Colon (tissue), 2 donors: ENCODE results near the gene BOC.

Experiments
- FAIRE-seq: peaks from 2 replicates; lab custom pipeline; 2012; peaks lifted over from hg19 to GRCh38; lab: Jason Lieb, UNC
- donor health status: control.
- donor health status: control.

The BOC gene

GRCh38 chr3:113271594-113272384 is 60.4 kb downstream of the BOC start:
- no peak for FAIRE-seq

DNA sequence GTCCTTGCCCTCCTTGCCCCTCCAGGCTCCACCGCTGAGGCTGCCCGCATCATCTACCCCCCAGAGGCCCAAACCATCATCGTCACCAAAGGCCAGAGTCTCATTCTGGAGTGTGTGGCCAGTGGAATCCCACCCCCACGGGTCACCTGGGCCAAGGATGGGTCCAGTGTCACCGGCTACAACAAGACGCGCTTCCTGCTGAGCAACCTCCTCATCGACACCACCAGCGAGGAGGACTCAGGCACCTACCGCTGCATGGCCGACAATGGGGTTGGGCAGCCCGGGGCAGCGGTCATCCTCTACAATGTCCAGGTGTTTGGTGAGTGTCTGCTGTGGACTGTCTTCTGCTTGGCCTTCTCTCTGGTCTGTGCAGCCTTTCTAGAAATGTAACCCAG is 61.0 kb downstream of the BOC start:
- no peak for FAIRE-seq

- no peak for FAIRE-seq
Observed at GRCh38 chr3:113273011-113273410, 61.7 kb downstream of the BOC start.

DNA sequence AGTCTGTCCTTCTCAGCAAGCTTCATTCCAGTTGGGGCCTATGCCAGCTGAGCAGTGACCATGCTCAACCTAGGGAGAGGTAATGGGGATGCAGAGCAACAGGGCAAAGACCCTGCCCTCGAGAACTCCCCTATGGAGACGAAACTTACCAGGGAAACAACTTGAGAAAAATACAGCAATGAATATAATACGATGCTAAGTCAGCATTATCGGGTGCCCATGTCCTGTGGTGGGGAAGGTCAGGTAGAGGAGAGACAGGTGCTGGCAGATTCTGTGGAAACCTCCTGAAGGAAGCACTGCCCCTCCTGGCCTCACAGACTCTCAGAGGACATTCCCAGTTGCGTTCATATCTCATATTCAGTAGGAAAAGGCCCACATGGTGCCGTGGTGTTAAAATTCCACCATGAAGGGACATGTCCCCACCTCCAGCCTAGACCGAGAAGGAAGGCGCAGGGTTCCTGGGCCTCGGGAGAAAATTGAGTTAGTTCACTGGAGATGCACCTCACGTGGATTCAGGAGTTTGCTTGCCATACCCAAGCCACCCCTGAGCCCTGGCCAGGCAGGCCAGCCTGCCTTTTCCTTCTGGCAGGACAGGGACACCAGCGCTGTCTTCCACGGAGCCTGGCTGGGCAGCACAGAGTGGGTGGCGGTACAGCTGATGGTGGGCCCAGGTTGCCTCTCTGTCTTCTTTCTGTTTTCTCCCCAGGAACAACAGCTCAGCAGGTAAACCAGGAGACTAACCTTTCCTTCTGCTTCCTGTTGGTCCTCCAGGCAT is 62.4 kb downstream of the BOC start:
- no peak for FAIRE-seq

- FAIRE-seq, result no peak
Observed at GRCh38 chr3:113274425-113275257, 63.3 kb downstream of the BOC start.

DNA sequence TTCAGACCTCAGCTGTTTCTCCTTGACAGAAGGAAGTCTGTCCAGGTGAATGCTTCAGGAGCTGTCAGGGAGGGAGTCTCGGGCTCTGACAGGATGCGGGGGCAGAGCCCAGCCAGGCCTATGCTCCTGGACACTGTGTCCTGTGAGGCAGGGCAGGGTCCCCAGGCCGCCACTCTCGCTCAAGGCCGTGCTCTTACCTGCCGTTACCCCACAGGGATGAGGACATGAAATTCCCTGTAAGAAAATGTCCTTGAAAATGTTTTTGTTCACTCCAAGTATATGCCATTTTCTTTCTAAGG is 63.9 kb downstream of the BOC start:
- no peak for FAIRE-seq

DNA sequence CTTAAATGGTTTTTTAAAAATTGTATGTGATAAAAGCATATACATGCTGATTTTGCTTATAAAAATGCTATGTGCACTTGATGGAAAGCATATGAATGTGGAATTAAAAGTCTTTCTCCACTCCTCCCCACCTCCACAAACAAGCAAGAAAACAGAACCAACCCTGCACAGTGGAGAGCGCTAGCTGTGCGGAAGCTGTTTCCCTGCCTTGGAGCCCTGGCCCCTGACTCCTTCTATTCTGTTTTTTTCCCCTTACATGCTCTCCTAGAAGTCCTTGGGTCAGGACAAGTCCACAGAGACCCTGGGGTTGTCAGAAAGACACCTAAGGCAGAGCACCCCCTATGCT is 64.2 kb downstream of the BOC start:
- FAIRE-seq, result no peak

GRCh38 chr3:113275929-113276750 is 64.8 kb downstream of the BOC start:
- no peak for FAIRE-seq

- no peak for FAIRE-seq
Observed at GRCh38 chr3:113276751-113277080, 65.4 kb downstream of the BOC start.

DNA sequence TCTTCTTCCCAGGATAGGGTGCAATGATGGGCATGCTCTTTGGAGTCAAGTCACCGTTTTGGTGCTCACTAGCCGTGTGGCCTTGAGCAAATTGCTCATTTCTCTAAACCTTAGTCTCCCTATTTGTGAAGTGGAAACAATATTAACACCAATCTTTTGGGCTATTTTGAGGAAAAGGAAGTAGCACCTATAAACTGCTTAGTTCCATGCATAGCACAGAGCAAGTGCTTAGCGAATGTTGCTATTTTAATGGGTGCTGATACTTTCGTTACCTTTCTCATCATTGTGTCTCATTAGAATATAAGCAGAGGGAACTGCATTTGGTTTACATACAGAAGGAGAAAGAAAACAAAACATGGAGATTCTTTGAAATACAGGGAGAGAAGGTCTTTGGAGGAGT is 66.1 kb downstream of the BOC start:
- no peak for FAIRE-seq

GRCh38 chr3:113277941-113278598 is 66.7 kb downstream of the BOC start:
- no peak for FAIRE-seq

DNA sequence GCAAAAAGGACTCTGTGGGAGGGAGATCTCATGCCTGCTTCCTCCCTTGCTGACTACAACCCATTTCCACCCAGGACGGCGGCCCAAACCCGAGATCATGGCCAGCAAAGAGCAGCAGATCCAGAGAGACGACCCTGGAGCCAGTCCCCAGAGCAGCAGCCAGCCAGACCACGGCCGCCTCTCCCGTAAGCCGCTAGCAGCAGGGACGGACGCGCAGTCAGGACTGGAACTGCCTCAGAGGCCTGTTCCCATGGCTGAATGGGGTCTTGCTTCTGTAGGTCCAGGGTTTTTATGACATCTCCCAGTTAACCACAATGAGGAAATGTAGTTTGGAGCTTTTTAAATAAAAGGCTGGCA is 67.2 kb downstream of the BOC start:
- no peak for FAIRE-seq

DNA sequence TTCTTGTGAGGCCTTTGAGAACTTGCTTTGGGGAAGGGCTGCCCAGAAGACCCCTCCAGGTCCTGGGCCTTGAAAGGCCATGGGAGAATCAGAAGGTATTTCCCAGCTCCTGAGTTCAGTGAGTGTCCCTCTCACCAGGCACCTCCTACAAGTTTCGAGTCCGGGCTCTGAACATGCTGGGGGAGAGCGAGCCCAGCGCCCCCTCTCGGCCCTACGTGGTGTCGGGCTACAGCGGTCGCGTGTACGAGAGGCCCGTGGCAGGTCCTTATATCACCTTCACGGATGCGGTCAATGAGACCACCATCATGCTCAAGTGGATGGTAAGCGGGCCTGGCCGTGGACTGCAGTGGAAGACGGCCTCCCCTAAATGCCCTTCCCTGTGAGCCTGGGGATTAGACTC is 68.3 kb downstream of the BOC start:
- FAIRE-seq, result no peak

DNA sequence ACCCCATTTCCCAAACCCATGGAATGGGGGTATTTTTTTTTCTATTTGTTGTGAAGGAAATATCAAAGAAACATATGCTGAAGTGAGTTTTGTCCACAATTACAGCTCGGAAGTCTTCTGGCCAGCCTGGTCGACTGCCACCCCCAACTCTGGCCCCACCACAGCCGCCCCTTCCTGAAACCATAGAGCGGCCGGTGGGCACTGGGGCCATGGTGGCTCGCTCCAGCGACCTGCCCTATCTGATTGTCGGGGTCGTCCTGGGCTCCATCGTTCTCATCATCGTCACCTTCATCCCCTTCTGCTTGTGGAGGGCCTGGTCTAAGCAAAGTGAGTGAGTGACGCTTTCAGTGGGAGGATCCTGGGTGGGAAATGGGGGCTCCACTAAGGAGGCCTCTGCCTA is 71.9 kb downstream of the BOC start:
- no peak for FAIRE-seq

DNA sequence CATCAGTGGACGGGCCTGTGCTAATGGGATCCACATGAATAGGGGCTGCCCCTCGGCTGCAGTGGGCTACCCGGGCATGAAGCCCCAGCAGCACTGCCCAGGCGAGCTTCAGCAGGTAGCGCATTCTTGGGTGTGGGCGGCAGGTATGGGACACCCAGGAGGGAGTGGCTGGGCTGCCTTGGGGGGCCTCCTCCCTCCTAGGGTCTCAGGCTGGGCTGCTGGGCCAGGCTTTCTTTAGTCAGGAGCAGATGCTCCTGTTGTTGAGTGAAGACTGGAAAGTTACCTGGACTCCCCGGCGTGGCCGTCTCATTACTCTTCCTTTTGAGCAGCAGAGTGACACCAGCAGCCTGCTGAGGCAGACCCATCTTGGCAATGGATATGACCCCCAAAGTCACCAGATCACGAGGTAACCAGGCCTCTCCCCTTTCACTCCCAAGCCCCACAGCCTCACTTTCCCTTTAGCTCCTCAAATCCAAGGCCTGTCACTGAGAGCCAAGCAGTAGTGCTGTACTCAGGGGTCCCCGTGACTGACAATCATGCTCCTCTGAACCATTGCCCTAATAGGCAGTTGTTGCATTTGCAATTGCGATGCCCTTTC is 73.2 kb downstream of the BOC start:
- FAIRE-seq, result no peak

- no peak for FAIRE-seq
Observed at GRCh38 chr3:113285226-113285625, 73.9 kb downstream of the BOC start.

DNA sequence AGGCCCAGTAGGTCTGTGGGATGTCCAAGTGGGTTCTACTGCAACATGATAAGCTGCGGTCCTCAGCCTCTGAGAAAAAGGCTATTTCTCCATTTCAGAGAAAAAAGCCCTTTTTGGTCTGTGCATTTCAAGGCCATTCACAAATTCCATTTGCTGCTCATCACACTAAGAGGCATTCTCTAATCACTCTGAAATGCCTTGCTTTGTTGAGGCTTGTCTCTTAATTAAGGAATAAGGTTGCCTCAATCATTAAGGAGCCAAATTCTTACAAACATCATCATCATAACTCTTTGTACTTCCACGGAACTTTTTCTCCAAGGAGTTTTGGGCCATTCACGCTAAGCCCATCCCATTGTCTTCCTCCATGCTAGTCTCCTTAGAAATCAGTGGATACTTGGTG is 74.4 kb downstream of the BOC start:
- no peak for FAIRE-seq

DNA sequence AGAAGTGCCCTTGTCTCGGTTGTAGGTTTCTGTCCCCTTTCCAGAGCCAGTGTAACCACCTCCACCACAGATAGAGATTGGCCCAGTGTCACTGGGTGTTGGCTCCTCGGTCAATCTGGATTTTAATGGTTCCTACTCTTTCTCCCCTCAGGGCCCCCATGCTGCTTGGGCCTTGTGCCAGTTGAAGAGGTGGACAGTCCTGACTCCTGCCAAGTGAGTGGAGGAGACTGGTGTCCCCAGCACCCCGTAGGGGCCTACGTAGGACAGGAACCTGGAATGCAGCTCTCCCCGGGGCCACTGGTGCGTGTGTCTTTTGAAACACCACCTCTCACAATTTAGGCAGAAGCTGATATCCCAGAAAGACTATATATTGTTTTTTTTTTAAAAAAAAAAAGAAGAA is 75.2 kb downstream of the BOC start:
- no peak for FAIRE-seq

DNA sequence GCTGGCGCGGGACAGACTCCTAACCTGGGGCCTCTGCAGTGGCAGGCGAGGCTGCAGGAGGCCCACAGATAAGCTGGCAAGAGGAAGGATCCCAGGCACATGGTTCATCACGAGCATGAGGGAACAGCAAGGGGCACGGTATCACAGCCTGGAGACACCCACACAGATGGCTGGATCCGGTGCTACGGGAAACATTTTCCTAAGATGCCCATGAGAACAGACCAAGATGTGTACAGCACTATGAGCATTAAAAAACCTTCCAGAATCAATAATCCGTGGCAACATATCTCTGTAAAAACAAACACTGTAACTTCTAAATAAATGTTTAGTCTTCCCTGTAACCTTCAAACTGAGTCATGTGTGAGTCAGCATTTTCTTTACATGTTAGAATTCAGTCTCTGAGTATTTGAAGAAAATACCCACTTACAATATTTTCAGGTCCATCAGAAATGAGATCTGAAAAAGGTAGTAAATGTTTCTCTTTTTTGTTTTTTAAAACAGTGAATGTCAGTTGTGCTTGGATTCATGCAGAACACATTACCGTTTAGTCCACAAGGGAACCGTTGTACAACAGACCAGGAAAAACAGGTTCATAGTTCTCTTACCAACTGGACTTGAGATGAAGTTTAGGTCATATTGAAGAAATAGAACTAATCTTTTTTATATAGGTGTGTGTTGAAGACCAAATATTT is 75.9 kb downstream of the BOC start:
- FAIRE-seq, result no peak

DNA sequence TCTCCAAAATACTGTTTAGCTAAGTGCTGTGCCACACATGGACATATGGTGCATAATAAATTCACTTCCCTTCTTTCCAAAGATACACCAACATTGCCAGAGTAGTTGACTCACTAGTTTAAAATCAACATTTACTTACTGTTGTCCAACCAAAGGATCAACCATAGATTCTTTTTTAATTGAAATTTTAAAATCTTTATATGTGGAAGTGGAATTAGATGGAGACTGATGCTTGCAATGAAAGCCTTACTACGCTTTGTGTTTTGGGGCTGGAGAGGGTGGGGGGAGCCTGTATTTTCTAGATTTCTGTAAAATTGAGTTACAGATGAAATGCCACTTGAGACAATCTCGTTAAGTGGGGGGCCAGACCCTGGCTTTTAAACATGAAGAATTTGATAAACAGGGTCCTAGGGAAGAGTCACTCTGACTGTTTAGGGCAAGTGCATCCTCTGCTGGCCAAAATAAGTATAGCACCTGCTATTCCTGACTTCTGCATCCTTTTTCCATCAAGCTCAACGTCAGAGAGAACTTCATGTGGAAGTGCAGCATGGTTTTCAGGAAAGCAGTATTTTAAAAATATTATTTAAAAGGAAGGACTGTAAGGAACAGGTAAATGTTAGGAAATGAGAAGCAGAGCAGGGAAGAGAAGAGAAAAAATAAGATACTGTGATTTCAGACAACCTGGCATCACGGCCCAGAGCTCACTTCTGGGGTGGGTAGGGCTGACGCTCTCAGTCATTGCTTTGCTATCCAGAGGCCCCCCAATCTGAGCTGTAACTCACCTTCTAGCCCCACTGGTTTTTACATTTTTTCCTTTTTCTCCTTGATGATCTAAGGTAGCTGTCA is 76.7 kb downstream of the BOC start:
- no peak for FAIRE-seq
